Left ventricle myocardium inferior (tissue), 1 donor: ENCODE data around the gene CTNS. TPM values are rescaled to one million over a fixed set of nuclear protein-coding genes. Genes with fewer than 3 reads are reported as not detected.
A peak's percentile ranks its signal among the peaks of the same experiment; 100 is the strongest.

Experiments
- DNase-seq: peaks from one replicate; pipeline ENCODE4 v3.0.0-alpha.2; 2020
- H3K27ac ChIP-seq: fragments of 200-600 bp; replicated peaks from 2 replicates; pipeline ENCODE4 v1.8.0; 2021
- H3K27me3 ChIP-seq: fragments of 200-600 bp; 2 replicates; pipeline ENCODE4 v1.8.0; 2021; ENCODE audit warnings: low read depth
- H3K36me3 ChIP-seq: fragments of 200-600 bp; 2 replicates; pipeline ENCODE4 v1.8.0; 2021
- H3K4me1 ChIP-seq: fragments of 200-600 bp; 2 replicates; pipeline ENCODE4 v1.8.0; 2021
- H3K4me3 ChIP-seq: fragments of 200-600 bp; 2 replicates; pipeline ENCODE4 v1.8.0; 2021; ENCODE audit warnings: mild to moderate bottlenecking, moderate library complexity
- H3K9me3 ChIP-seq: fragments of 200-600 bp; replicated peaks from 2 replicates; pipeline ENCODE4 v1.8.0; 2021
- CTCF ChIP-seq: fragments of 200-600 bp; IDR thresholded peaks from 2 replicates; pipeline ENCODE4 v1.8.0; 2021; ENCODE audit warnings: antibody characterized with exemption, mild to moderate bottlenecking, borderline replicate concordance
- intact Hi-C: fragments of 100-400 bp; cut with micrococcal nuclease; formaldehyde crosslinking; loops from one replicate; pipeline ENCODE4 v1.11.0; 2022
- long read RNA-seq: library from polyadenylated mRNA; unstranded; transcript quantifications from one replicate; pipeline ENCODE4 v2.0.0, GENCODE V29; 2021
- total RNA-seq: library from RNA; stranded (reverse); fragmentation: NEBNext Ultra II Directional; extraction: Animal tissue kit (Norgen Biotek cat#: 25700); gene quantifications from one replicate; pipeline ENCODE4 v1.2.1, GENCODE V29; 2021
- donor health status: DM: no; HTN: yes; CAD: no; lungs with severe emphysema.

Gene CTNS
- 6.2 TPM for total RNA-seq
- long read RNA-seq, partial matches to known transcripts: 1 of 15 reads
- long read RNA-seq, other reads (novel, unspliced or antisense): 13 of 15 reads

GRCh38 chr17:3636154-3636907, at the start of gene CTNS, which contains the start of gene SHPK:
TSS of gene CTNS (plus strand) at chr17:3636760. CDS start at chr17:3640207, 3,447 bp downstream.
TSS of gene SHPK (minus strand) at chr17:3636250. CDS start at chr17:3636219, 31 bp downstream.
- Histone ChIP-seq H3K4me1 (peaks cover 69% of the 10 kb centered on the region), H3K27me3 (no peaks in the 10 kb centered on the region), H3K4me3 (peak within 1 kb of the TSS; percentile 98), H3K27ac (peak within 1 kb of the TSS; percentile 98), H3K36me3 (peaks cover 4% of the 10 kb centered on the region), H3K9me3 (no peaks in the 10 kb centered on the region)
- intact Hi-C loops: no loop called here
- peak; percentile 97 for DNase-seq
- TF ChIP-seq CTCF: peak; percentile 9

- intact Hi-C loops: no loop called here
- Histone ChIP-seq H3K27me3 (no peaks in the 10 kb centered on the region), H3K36me3 (peaks cover 77% of the 10 kb centered on the region), H3K4me1 (peaks cover 13% of the 10 kb centered on the region), H3K27ac (no peak overlapping the region), H3K4me3 (no peak overlapping the region), H3K9me3 (no peaks in the 10 kb centered on the region)
- no peak for DNase-seq
- TF ChIP-seq CTCF: no peak
Measured at GRCh38 chr17:3589784-3590183, 46.8 kb upstream of the CTNS start.

- H3K36me3 ChIP-seq: peaks cover 73% of the 10 kb centered on the region
- no peak overlapping the region for H3K4me3 ChIP-seq
- H3K27ac ChIP-seq: no peak overlapping the region
- intact Hi-C loops: no loop called here
- peaks cover 18% of the 10 kb centered on the region for H3K4me1 ChIP-seq
- no peak for DNase-seq
- no peaks in the 10 kb centered on the region for H3K27me3 ChIP-seq
- TF ChIP-seq CTCF: no peak
- no peaks in the 10 kb centered on the region for H3K9me3 ChIP-seq
Measured at GRCh38 chr17:3590231-3590630, 46.3 kb upstream of the CTNS start.

- Histone ChIP-seq H3K4me3 (no peak overlapping the region), H3K27me3 (no peaks in the 10 kb centered on the region), H3K4me1 (peaks cover 19% of the 10 kb centered on the region), H3K9me3 (no peaks in the 10 kb centered on the region), H3K27ac (no peak overlapping the region), H3K36me3 (peaks cover 67% of the 10 kb centered on the region)
- intact Hi-C loops: no loop called here
- DNase-seq: no peak
- TF ChIP-seq CTCF: no peak
Measured at GRCh38 chr17:3590768-3591167, 45.8 kb upstream of the CTNS start.

- Histone ChIP-seq H3K9me3 (no peaks in the 10 kb centered on the region), H3K27ac (no peak overlapping the region), H3K36me3 (peaks cover 52% of the 10 kb centered on the region), H3K4me3 (no peak overlapping the region), H3K4me1 (peaks cover 19% of the 10 kb centered on the region), H3K27me3 (no peaks in the 10 kb centered on the region)
- intact Hi-C loops: no loop called here
- no peak for TF ChIP-seq CTCF
- DNase-seq: no peak
Measured at GRCh38 chr17:3592216-3592860, 44.2 kb upstream of the CTNS start.
